Testis (tissue), 2 donors: ENCODE data around the gene ITGA8.

ENCODE experiments used
- CTCF ChIP-seq, 3 experiments: fragments of 450-650 bp in 2 of 3; fragments of 200-600 bp in 1 of 3; sonication (generic) in 1 of 3; IDR thresholded peaks; one replicate each; pipeline ENCODE4 v1.5.1; 2016 to 2019; ENCODE audit warnings: antibody characterized with exemption in 3 of 3, mild to moderate bottlenecking in 2 of 3, moderate library complexity in 1 of 3
- POLR2A ChIP-seq: fragments of 450-650 bp; IDR thresholded peaks from one replicate; pipeline ENCODE4 v1.6.1; 2017; ENCODE audit warnings: antibody characterized with exemption, mild to moderate bottlenecking, moderate library complexity

DNA sequence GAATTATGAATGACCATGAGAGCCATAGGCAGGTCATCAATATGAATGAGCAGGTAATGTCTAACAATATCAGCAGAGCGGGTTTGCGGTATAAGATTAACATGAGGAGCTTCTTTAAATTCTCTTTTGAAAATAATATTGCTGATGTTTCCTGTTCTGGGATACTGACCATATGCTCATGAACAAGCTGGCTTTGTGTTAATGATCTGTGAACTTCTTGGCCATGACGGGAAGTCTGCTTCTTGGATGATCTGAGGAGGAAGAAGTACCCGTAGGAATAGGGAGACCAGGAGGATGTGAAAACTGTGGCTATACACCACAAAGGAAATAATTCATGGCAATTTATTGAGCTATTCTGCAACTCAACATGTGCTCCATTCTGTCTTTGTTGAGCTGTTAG lies 38.6 kb downstream of the ITGA8 start:
- TF ChIP-seq CTCF (IDR thresholded peaks at IDR 0.05): no peak
- no peak for TF ChIP-seq POLR2A
